ENCODE data around the gene SLC9A3. TPM values are rescaled to one million over a fixed set of nuclear protein-coding genes. Genes with fewer than 3 reads are reported as not detected.

SLC9A3 gene
- total and polyA plus RNA-seq, 4 donors = 0.94 to 3.8 (median 1.5) TPM

DNA sequence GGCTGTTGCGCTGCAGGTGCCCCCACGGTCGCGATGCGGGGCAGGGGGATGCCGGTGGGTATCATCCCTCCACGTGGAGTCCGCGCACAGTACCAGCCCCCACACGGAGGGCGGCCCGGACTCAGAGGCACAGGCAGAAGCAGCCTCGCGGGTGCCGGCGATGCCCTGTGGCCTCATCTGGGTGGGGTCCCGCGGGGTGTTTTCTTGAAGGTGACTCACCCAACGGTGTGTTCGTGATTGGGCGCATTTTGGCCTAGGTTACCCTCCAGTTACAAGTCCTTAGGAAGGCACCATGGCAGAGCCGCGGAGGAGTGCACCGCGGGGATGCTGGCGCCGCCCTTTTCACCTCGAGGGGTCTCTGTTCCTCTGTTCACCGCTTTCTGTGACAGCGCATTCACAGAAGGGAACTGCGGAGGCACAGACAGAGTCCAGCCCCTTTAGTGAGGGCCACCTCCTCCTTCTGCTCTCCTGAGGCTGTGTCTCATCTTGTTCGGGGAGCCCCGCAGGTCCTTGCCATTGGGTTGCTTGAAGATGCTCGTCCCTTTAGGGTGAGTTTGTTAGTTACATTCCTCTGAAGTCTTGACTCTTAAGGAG is 102.9 kb downstream of the SLC9A3 start:
- Histone ChIP-seq H3K9ac (ENCODE audit: insufficient read depth in 1 of 2, low read length in 2 of 2) (no peak overlapping the region), H3K4me1 (ENCODE audit: control insufficient read depth in 5 of 5, insufficient read depth in 5 of 5, low read length in 5 of 5) (peaks cover 0 to 9% (median 0%) of the 10 kb centered on the region in 5 donors), H3K9me3 (ENCODE audit: control insufficient read depth in 4 of 4, insufficient read depth in 3 of 4, low read length in 3 of 4) (no peaks in the 10 kb centered on the region), H3K36me3 (ENCODE audit: control insufficient read depth in 4 of 4, insufficient read depth in 4 of 4, low read length in 4 of 4) (peaks cover 0 to 4% (median 0%) of the 10 kb centered on the region in 4 donors), H3K4me3 (no peak overlapping the region), H3K27me3 (ENCODE audit: control insufficient read depth in 3 of 3, insufficient read depth in 3 of 3, low read length in 2 of 3) (no peaks in the 10 kb centered on the region), H3K27ac (ENCODE audit: low read depth in 1 of 2, low read length in 1 of 2) (no peak overlapping the region)
- ATAC-seq (ENCODE audit: insufficient read depth, low FRiP score) (no peak), DNase-seq (no peak)
- WGBS, 2 donors = 88 to 91% methylated on average over 32 to 34 of the region's 34 CpGs
- TF ChIP-seq, protein P1, sequence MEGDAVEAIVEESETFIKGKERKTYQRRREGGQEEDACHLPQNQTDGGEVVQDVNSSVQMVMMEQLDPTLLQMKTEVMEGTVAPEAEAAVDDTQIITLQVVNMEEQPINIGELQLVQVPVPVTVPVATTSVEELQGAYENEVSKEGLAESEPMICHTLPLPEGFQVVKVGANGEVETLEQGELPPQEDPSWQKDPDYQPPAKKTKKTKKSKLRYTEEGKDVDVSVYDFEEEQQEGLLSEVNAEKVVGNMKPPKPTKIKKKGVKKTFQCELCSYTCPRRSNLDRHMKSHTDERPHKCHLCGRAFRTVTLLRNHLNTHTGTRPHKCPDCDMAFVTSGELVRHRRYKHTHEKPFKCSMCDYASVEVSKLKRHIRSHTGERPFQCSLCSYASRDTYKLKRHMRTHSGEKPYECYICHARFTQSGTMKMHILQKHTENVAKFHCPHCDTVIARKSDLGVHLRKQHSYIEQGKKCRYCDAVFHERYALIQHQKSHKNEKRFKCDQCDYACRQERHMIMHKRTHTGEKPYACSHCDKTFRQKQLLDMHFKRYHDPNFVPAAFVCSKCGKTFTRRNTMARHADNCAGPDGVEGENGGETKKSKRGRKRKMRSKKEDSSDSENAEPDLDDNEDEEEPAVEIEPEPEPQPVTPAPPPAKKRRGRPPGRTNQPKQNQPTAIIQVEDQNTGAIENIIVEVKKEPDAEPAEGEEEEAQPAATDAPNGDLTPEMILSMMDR (IDR thresholded peaks at IDR 0.05; ENCODE audit: control extremely low read depth, extremely low read depth) = no peak

DNA sequence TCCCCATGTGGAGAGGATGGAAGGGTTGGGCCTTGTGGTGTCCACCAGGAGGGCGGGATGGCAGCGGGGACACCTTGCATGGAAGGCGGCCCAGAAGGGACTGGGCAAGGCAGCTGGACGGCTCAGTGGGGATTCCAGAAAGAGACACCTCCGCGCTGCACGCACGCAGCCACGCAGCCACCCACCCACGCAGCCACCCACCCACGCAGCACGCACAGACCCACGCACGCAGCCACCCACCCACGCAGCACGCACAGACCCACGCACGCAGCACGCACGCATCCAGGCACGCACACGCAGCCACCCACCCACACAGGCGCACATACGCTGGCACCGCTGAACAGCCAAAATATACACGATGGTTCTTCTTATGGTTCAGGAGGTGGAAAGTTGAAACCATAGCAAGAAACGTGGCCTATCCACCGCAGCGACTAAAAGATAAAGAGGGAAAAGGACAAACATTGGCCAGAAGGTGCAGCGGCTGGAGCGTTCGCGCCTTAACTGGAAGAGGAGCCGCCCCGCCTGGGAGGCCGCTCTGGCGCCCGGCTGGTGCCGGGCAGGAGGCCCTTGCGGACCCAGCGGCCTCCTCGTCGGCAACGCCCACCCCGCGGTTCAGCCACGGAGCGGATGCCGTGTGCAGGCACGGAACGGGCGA is 103.5 kb downstream of the SLC9A3 start:
- Histone ChIP-seq H3K36me3 (ENCODE audit: control insufficient read depth in 4 of 4, insufficient read depth in 4 of 4, low read length in 4 of 4) (peaks cover 0 to 4% (median 0%) of the 10 kb centered on the region in 4 donors), H3K4me1 (ENCODE audit: control insufficient read depth in 5 of 5, insufficient read depth in 5 of 5, low read length in 5 of 5) (peaks cover 0 to 13% (median 0%) of the 10 kb centered on the region in 5 donors), H3K9me3 (ENCODE audit: control insufficient read depth in 4 of 4, insufficient read depth in 3 of 4, low read length in 3 of 4) (no peaks in the 10 kb centered on the region), H3K4me3 (no peak overlapping the region), H3K9ac (ENCODE audit: insufficient read depth in 1 of 2, low read length in 2 of 2) (no peak overlapping the region), H3K27me3 (ENCODE audit: control insufficient read depth in 3 of 3, insufficient read depth in 3 of 3, low read length in 2 of 3) (no peaks in the 10 kb centered on the region), H3K27ac (ENCODE audit: low read depth in 1 of 2, low read length in 1 of 2) (no peak overlapping the region)
- TF ChIP-seq, protein P1 (IDR thresholded peaks at IDR 0.05; ENCODE audit: control extremely low read depth, extremely low read depth) = no peak
- WGBS, 2 donors = 94% methylated on average over 52 of the region's 52 CpGs
- ATAC-seq (ENCODE audit: insufficient read depth, low FRiP score) = no peak
- no peak for DNase-seq

Small RNA genes lying within 50 kb of the gene (small RNA-seq; reads per million reads assigned to genes)
- gene MIR4456 (ENCODE audit: low replicate concordance) = not detected

Other genes starting within 250 kb of the SLC9A3 start
- 1 to 10 TPM; 1.7 to 8.8 TPM for gene AHRR, start 202.7 kb downstream of the SLC9A3 start, total RNA-seq
- 1 to 10 TPM in 1 of 2 donors, under 1 TPM in 1; 0.63 to 4.0 TPM for gene AHRR, start 202.7 kb downstream of the SLC9A3 start, polyA plus RNA-seq
- gene EXOC3, start 81.3 kb downstream of the SLC9A3 start, total RNA-seq = 10 to 100 TPM; 60.5 to 61.0 TPM
- 10 to 100 TPM; 34.8 to 43.2 TPM for gene EXOC3, start 81.3 kb downstream of the SLC9A3 start, polyA plus RNA-seq
- 10 to 100 TPM in 1 of 2 donors, 1 to 10 TPM in 1; 8.5 to 12.1 TPM for gene CEP72, start 87.9 kb upstream of the SLC9A3 start, total RNA-seq
- gene CEP72, start 87.9 kb upstream of the SLC9A3 start, polyA plus RNA-seq = 1 to 10 TPM; 3.1 to 3.6 TPM
- 10 to 100 TPM in 1 of 2 donors, 1 to 10 TPM in 1; 6.4 to 24.1 TPM for gene TPPP, start 168.9 kb upstream of the SLC9A3 start, total RNA-seq
- 1 to 10 TPM; 3.7 to 5.2 TPM for gene TPPP, start 168.9 kb upstream of the SLC9A3 start, polyA plus RNA-seq

Data from lung (tissue), 13 donors.